ENCODE measurements around the gene TRIM9.

The TRIM9 gene

DNA sequence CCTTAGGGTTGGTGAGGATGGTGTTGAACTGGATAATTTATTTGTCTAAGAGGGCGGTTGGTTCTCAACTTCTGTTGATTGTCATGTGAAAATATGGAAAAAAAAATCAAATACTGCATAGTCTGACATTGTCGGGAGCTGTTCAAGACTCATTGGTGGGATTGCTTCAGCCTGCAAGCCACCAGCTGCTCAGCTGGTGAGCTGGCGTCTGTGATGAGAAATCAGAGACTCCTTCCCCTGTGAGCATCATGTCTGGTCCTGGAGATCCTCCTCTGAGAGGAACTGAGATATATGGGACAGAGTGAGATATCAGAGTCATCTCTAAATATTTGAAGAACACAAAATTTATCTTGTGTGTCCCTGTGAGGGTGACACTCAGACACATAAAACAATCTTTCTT, 49.9 kb downstream of the TRIM9 start:
- DNase-seq = no peak

DNA sequence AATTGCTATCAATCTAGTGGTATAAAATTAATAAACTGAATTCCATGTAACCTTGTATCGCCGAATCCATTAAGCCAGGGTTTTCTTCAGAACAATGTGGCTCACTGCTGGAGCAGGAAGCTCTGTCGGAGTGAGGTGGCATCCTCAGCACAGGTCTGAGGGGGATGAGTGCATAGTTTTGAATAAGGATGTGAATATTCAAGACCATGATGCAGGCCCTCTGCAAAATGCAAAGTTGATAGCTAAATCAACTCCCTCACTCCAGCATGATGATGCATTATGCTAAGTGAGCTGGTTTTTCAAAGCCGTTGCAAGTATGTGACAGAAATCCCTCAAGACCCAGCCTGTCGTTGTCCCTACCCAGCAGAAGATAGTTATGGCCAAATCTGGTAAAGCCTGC, 53.0 kb downstream of the TRIM9 start:
- no peak for DNase-seq

DNA sequence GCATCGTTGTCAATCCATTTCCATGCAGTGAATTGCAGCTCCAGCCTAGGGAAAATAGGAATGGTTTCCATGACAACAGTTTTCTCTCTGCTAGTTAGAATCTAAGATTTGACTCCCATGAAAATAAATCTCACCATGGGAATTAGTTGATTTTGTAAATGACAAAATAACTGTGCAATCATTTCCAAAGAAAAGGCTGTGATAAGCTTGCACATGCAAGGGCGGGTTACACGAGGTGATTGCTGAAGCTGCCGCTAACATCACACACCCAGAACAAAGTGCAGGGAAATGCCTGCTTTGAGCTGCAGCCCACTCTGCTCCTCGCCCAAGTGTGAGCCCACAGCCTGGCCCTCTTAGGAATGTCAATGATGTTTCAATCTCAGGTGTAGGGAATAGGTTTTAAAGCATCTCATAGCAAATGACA, 53.8 kb downstream of the TRIM9 start:
- DNase-seq = no peak

DNA sequence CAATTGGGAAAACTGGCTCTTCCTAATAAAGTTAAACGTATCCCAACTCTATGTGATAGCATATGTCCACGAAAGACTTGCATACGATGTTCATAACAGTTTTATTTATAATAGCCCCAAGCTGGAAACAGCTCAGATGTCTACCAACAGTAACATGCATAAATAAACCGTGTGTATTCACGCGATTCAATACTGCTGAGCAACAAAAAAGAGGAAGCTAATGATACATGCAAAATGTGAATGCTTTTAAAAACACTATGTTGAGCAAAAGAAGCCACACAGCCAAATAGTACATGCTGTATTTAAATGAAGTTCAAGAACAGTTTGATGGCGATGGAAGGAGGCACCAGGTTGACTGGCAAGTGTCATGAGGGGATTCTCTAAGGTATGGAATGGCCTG, 55.7 kb downstream of the TRIM9 start:
- no peak for DNase-seq

DNA sequence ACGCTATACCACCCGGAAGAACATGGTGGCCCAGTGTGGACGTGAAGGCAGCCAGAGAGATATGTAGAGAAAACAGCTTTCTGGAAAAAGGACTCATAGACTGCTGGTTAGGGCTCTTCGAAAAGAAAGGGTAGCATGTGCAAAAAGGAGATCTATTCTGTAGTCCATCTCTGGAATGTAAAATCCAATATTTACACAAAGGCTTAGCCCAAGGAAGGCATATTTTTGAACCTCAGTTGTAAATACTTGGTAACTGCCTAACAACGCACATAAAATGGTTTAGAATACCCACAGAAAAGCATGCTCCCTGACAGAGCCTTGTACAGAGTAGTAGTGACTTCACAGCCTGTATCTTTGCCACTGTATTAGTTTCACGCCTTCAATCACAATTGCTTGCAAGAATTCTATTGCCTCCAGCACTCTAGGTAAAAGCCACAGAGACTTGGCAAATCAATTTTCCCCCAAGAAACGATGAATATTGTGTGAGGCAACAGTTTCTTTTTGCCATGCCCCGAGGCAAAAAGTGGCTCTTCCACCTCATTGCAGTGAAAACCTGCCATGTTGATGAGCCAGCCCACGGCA, 59.2 kb downstream of the TRIM9 start:
- no peak for DNase-seq

DNA sequence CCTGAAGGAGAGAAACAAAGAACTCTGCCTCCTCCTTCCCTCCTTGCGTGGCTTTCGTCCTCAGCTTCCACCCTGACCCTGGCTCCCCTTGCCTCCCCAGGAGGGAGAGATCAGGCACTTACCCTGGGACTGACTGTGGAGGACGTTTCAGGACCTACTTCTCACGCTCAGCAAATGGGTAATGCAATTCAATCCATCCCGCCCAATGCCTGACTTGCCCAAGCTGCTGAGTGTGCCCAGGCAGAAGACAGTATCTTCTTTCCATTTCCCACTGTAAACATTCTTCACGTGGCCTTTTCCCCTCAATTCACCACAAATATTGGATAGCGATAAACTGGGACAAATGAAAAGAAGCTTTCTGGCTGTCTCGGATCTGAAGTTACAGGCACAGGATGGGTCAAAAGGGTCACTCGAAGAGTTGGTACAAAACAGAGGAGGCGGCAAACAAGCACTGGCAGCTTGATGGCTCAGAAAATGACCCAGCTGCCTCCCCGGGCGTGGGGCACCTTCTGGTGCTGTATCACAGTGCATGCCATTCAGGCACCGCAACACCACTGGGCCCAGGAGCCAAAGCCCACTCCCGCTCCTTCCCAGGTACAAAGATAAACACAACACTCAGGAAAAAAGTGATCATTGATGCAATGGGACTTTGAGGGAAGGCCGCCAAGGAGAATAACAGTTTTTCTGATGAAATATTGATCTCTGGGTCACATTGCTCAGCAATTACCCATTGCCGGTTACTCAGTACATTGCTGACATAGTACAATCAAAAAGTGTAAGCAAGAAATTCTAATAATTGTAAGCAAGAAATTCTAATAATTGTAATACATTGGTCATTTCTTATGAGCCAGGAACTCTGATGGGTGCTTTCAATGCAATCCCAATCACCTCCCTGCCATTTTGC, 65.8 kb downstream of the TRIM9 start:
- DNase-seq = no peak

DNA sequence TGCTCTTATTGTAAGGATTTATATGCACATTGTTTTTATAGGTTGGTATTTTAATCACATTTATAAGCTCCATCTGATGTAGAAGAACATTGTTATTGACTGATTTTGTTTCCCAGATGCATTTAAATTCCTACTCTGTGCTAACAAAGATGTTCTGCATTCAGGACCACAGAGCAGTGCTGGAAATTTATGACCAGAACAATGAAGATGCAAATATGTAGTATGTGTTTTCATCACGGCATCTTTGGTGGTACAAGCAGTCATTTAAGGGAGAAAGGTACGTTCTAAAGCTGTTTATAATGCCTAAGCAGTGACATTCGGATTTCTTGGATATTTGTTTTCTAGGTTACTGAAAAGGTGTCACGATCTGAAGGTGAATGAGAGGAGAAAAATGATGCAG, 66.5 kb downstream of the TRIM9 start:
- DNase-seq = no peak

DNA sequence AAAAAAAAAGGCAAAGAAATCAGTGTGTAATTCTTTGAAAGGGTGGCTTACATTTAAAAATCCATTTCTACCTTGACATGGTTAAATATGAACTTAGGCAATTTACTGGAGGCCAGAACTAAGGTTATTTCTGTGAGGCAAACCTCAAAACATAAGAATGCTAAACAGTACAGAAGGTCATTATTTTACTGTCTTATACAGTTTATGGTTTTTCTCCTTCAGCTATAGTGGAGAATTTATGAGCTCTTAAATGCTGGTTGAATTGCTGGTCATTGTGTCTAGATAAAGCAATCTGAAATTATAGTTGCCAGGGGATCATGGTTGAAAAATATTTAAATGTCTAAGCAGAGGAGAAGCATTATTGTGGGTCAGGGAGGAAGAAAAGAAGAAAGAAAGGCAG, 70.5 kb downstream of the TRIM9 start:
- no peak for DNase-seq

DNA sequence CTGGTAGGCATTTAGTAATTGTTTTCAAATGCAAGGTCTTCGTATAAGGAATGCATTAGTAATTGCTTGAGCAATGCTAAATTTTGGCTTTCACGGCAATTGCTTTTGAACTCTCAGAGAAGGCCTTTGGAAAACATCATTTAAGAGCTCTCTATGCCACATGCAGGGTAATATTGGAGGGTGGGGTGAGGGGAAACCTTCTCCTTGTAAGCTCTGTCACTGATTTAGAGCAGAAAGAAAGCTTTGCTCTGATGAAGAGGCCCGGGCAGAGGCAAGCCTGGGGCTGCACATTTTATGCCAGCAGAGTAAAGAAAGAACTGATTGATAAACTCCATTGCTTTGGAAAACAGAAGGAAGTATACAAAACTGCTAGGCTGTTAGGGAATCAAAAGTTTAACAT, 70.9 kb downstream of the TRIM9 start:
- no peak for DNase-seq

DNA sequence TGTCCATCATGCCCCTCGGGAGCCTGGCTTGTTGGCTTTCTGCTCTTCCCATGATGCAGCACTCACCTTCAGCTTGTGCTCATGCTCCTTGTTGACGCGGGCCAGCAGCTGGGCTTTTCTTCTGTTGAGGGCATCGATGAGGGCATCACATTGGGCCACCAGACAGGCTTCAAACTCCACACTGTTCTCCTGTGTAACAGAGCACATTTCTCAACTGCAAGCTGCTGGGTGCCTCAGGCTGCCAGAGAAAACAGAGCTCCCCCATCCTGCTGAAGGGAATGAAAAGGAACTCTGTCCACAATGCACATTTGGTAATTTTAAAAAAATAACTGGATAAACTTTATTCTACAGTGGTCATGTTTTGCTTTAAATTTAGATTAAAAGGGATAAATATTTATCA, 72.1 kb downstream of the TRIM9 start:
- DNase-seq = no peak

DNA sequence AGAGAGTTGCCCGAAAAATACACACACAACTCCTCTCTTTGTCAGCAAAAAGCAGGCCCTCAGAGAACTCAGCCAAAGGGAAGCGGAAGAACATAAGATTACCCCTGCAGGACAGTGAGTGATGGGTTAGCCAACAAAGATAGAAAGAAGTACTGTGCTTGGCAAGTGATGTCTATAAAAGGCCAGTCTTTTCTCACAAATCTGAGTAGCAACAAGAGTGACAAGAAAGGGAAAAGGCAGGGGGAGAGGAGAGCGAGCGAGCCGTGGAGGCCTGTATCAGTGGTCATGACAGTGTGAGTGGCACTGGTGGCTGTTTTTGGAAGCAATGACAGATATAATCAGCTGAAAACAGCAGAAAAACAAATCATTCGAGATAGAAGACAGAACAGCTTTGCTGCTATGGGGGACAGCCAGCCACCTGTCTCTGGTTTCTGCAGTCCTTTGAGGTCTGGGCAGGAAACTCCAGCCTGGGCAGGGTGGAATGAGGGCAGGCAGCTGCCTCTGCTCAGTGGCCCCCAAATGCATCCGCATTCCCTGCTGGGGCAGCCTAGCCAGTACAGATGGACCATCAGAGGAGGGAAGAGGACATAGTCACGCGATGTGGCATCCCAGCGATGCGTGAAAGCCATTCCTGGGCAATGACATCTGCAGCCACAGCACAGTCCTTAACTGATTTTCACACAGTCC, 74.7 kb downstream of the TRIM9 start:
- no peak for DNase-seq

DNA sequence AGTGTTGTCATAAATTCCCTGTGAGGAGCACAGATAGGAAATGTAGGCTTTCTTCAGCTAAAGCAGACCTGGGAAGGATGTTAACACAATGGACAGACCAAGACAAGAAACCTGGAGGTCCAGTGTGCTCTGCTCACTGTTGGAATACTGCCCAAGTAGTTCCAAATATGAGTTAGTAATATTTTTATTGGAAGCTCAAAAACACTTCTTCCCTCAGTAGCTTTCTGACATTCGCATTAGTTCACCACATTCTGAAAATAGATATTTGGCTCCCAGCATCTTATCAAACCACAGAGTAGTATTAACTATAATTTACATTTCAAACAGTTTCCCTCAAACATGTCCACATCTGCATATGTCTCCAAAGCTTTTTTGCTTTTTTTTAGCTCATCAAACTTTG, 75.8 kb downstream of the TRIM9 start:
- no peak for DNase-seq

DNA sequence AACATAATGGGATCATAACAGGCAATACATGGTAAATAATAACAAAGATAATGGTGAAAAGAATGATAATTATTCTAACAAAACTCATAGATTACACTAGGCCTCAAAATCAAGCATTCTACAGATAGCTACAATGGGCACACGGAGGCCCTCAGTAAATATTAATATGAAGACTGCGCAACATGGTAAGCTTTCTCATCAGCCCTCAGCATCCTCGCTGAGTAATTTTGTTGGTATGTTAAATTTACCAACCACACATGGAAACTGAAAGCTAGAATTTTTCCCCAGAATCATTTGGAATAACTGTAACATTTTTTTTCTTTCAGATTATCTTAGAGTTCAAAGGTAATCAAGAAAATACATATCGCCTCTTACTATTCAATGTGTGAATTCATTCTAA, 76.4 kb downstream of the TRIM9 start:
- no peak for DNase-seq

DNA sequence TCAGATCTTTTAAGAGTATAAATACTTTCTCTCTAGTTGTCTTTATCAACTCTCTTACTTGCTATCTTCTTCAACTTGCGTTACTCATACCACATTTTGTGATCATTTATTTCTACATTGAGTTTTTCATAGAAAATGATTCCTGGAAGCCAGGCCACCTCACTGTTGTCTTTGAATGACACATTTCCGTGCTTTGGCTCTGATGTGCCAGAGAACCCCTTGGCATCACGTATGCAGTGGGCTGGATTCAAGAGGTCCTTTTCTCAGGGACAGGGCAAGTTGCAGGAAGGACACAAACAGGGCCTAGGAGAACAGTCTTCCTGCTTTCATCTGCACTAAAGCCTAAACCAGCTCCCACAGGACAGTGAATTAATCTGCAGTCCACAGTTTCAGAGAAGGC, 80.3 kb downstream of the TRIM9 start:
- no peak for DNase-seq

DNA sequence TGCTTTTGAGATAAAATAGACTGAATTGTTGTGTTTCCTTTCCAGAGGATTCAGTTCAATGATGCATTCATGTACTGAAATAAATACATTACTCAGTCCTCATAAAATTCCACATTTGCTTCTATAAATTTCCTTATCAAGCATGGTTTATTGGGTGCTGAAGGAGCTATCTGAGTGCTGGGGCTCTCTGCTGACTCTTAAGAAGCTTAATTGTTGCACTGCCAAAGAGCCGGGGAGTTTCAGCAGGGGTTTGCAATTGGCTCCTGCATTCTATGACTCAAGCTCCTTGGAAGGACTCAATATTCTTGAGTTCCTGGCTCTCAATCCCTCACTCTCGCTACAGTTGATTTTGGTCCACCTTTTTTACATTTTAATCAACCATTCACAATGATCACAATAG, 80.8 kb downstream of the TRIM9 start:
- DNase-seq = no peak

DNA sequence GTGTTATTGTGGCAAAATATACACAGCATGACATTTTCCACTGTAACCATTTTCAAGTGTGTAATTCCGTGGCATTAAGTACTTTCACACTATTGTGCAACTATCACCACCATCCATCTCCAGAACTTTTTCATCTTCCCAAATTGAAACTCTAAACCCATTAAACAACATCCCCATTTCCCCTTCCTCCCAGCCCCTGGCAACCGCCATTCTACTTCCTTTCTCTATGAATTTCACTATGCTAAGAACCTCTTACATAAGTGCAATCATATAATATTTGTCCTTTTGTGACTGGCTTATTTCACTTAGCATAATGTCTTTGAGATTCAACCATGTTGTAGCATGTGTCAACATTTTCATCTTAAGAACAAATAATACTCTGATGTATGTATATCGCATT, 82.8 kb downstream of the TRIM9 start:
- DNase-seq = no peak

DNA sequence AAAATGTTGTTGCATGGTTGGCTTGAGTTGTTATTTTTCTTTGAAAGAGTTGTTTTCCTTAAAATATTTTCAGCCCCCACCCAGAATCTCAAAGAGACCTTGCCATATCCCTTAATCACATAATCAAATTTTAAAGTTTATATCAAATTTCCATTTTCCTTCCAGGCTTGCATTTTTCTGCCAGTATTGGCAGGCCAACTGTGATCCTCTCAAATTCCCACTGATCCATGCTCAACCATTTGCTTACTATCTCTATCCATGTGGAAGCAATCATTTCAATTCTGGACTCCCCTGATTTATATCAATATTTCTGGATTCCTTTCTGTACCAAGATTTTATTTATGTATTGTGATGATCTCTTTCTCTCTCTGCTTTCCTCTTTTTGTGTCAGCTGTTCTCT, 86.5 kb downstream of the TRIM9 start:
- no peak for DNase-seq

DNA sequence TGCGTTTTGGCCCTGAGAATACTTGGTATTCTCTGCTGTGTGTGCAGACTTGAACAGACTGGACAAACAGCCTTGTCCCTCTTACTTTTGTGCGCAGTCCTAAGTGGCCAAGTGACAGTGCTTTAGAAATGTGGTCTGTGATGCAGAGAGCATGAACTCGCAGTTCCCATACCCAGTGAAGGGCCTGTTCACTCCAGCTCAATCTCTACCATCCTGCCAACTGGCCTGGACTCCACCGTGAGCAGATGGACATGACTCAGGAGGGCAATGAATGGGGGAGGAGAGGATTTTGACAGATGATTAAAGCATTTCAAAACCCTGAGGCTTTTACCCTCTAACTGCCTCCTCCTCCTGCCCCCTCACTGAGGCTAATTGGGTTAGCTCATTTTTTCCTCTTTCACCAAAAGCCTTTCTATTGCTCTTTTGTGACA, 88.1 kb downstream of the TRIM9 start:
- no peak for DNase-seq

DNA sequence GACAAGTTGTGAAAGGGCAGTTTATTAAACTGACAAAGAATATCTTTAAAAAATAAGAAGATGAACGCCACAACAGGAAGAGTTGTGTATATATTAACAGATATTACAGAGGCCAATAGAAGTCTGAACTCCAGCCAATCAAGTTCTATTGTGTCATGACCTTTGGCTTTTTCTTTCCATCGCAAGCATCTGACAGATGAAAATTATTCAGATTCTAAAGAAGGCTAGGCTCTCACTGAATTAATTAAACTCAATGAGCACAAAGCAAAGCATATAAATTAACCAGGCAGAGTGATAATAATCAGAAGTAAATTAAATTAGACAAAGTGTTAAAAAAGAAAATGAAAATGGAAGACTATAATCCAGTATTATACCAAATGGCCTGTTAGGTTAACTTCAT, 88.6 kb downstream of the TRIM9 start:
- no peak for DNase-seq

DNA sequence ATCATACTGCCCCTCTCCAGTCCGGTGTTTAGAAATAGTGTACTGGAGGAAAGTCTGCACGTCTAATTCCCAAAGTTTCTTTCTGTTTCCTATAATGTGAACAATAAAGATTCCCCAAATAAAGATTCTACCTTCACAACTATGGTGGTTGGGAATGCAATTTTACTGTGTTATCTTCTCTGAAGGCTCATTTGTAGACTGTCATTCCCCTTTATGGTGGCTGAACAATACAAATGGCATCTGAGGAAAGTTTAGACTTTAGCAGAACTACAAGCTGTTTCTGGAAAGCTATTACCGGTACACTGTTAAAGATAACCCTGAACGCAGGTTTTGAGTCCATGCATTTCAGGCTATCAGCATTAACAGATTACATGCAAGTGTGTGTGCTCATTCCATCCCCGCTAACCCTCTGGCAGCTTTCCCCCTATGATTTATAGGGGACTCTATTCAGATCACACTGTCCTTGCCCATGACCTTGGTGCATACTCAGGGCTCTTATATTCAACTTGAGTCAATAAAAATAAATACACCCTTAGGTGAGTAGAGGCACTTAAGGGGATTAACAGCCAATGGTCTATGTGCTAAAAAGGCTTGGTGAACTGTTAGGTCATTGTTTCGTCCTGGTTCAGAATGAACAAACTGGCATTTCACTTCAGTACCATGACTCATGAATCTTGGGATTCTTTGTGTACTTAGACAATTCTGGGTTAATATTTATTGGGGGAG, 89.9 kb downstream of the TRIM9 start:
- DNase-seq = no peak

DNA sequence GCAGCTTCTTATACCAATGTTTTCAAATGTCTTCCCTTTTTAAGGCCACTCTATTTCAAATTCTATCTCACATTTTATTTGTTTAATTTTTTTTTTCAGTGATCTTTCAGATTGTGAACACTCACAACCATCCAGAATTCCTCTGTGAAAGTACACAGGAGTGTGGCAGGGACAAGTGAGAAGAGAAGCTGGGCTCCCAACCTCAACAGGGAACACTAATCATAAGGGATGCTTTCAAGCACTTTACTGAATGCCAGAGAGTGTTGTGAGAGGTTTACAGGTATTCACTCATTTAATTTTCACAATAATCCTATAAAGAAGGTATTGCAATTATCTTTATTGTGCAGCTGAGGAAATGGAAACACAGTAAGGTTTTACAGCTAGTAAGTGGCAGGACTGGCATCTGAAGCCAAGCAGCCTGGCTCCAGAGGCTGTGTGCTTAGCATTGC, 90.5 kb downstream of the TRIM9 start:
- DNase-seq = no peak

DNA sequence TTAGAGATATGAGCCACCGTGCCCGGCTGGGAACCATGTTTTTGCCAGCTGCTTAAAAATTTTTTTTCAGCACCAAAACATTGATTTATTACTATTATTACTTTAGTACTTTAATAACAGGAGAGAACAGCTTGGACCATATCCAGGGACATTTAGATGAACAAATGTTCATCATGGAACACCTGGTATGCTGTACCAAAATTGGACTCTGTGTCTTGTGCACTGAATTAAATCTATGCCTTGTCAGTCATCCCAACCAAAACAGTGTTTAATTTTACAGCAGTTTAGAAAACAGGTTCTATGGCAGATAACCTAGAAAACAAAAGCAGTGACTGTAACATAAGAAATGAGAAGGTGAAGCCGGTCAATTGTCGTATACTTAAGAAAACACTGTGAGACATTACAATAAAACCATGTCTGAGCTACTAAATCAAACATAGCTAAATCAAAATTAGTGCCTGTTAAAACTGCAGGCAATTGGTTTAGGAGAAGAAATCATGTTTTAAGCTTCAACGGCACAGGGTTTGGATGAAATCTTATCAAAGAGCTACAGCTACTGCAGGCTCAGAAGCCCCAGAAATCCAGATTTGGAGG, 92.4 kb downstream of the TRIM9 start:
- no peak for DNase-seq

DNA sequence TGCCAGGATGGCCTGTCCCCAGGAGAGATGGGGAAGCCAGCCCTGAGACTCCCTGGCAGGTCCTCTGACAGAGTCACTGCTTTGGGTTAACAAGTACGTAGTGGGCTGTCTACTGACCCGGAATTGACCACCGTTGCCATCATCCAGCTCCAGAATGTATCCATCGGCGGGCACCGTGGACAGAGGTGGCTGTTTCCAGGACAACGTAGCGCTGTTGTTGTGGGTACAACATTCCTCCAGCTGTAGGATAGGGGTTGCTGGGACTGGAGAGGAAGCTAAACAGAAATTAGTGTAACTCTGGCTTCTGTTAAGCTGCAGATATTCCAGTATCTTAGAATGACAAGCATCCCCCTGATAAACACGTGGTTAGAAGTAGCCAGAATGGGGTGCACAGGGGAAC, 94.3 kb downstream of the TRIM9 start:
- DNase-seq = no peak

All from stimulated activated CD4-positive, alpha-beta T cell treated with anti-CD3 and anti-CD28 coated beads, Interleukin-2, amount 100 ng/mL, for 48 hours (primary cell).